Effector memory CD8-positive, alpha-beta T cell (primary cell): Measurements from ENCODE around the gene GRM3.

Source experiments
- ATAC-seq: fragments of 150-1000 bp; cut with Tn5 transposase; replicated peaks from 2 replicates; pipeline ENCODE4 v1.10.0; 2021; ENCODE audit warnings: mild to moderate bottlenecking, moderate library complexity
- DNase-seq, 3 experiments: peaks; one replicate each; pipeline ENCODE4 v3.0.0; 2021
- H3K27ac Mint-ChIP-seq, 2 donors: one replicate each; pipeline ENCODE4 v1.8.0; 2022; ENCODE audit warnings: mild to moderate bottlenecking in 2 of 2, mixed read lengths in 2 of 2, moderate library complexity in 2 of 2
- H3K27me3 Mint-ChIP-seq, 2 donors: one replicate each; pipeline ENCODE4 v1.8.0; 2022; ENCODE audit warnings: mixed read lengths in 2 of 2
- H3K36me3 Mint-ChIP-seq: one replicate; pipeline ENCODE4 v1.8.0; 2022; ENCODE audit warnings: mild to moderate bottlenecking, moderate library complexity, mixed read lengths; ENCODE audit not compliant: insufficient read depth
- H3K4me1 Mint-ChIP-seq, 2 donors: one replicate each; pipeline ENCODE4 v1.8.0; 2022; ENCODE audit warnings: low read depth in 2 of 2, mixed read lengths in 2 of 2
- H3K4me3 Mint-ChIP-seq, 2 donors: one replicate each; pipeline ENCODE4 v1.8.0; 2022; ENCODE audit warnings: mild to moderate bottlenecking in 2 of 2, mixed read lengths in 2 of 2, moderate library complexity in 2 of 2
- H3K9me3 Mint-ChIP-seq, 2 donors: one replicate each; pipeline ENCODE4 v1.8.0; 2022; ENCODE audit warnings: mixed read lengths in 2 of 2

The GRM3 gene

DNA sequence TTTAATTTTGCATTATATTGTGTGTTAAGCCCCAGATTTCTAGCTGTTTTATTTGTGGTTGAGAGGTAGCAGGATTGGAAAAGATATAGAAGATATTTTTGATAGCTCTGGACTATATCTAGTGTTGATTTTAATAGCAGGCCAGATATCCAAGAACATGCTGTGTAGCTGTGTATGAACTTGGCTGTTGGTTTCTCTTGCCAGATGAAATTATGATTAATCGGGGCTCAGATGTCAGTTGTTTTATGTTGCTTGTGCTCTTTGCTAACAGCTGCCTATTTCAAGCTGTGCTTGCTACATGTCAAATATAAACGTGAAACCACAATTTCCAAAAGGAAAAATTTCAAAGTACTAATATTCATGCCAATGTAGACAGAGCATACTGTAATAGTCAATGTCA lies 141.1 kb downstream of the GRM3 start:
- Mint-ChIP-seq H3K36me3 (no peaks in the 10 kb centered on the region), H3K4me3 (no peak overlapping the region), H3K9me3 (peaks cover 0 to 1% of the 10 kb centered on the region in 2 donors), H3K4me1 (no peaks in the 10 kb centered on the region), H3K27ac (no peak overlapping the region), H3K27me3 (no peaks in the 10 kb centered on the region)
- DNase-seq (no peak), ATAC-seq (no peak)

DNA sequence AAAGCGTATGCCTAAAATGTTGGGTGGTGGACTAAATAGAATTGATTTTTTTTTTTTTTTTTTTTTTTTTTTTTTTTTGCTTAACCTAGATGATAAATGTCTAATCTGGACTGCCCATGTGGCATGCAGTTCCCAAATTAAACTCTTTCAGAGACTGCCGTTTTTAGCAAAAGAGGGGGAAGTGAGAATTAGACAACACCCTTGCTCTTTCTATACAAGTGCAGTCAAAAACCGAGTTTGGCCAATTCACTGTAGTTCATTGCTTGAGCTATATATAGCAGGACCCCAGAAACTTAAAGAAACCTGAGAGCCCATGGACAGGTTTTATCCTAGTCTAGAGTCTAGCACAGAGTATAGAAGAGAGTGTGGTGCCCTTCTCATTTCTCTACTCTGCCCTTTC lies 141.9 kb downstream of the GRM3 start:
- peaks cover 0 to 5% of the 10 kb centered on the region in 2 donors for H3K9me3 Mint-ChIP-seq
- ATAC-seq (no peak), DNase-seq (no peak)
- no peaks in the 10 kb centered on the region for H3K27me3 Mint-ChIP-seq
- no peaks in the 10 kb centered on the region for H3K36me3 Mint-ChIP-seq
- no peak overlapping the region for H3K27ac Mint-ChIP-seq
- no peak overlapping the region for H3K4me3 Mint-ChIP-seq
- no peaks in the 10 kb centered on the region for H3K4me1 Mint-ChIP-seq

DNA sequence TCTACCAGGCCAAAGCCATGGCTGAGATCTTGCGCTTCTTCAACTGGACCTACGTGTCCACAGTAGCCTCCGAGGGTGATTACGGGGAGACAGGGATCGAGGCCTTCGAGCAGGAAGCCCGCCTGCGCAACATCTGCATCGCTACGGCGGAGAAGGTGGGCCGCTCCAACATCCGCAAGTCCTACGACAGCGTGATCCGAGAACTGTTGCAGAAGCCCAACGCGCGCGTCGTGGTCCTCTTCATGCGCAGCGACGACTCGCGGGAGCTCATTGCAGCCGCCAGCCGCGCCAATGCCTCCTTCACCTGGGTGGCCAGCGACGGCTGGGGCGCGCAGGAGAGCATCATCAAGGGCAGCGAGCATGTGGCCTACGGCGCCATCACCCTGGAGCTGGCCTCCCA lies 142.7 kb downstream of the GRM3 start:
- Mint-ChIP-seq H3K27me3 (no peaks in the 10 kb centered on the region), H3K36me3 (no peaks in the 10 kb centered on the region), H3K4me1 (no peaks in the 10 kb centered on the region), H3K4me3 (no peak overlapping the region), H3K27ac (no peak overlapping the region), H3K9me3 (peaks cover 0 to 5% of the 10 kb centered on the region in 2 donors)
- DNase-seq (no peak), ATAC-seq (no peak)

DNA sequence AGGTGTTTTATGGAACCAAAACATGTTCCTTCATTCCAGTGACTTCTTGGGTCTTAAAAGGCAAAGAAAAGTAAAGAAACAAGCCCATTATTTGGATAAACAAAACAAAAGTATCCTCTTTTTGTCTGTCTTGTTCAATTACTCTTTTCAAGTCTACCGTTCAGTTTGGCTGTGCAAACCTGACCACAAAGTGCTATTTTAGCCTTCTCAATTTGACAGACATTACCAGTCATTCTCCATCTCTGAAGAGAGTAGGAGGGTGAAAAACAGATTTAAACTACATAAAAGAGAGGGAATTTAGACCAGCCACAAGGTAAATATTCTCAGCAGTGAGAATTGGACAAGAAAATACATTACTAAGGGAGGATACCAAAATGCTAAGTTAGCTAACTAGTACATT lies 145.2 kb downstream of the GRM3 start:
- H3K4me1 Mint-ChIP-seq = no peaks in the 10 kb centered on the region
- no peaks in the 10 kb centered on the region for H3K27me3 Mint-ChIP-seq
- no peak for DNase-seq
- H3K36me3 Mint-ChIP-seq = no peaks in the 10 kb centered on the region
- H3K9me3 Mint-ChIP-seq = peaks cover 0 to 5% of the 10 kb centered on the region in 2 donors
- no peak overlapping the region for H3K4me3 Mint-ChIP-seq
- no peak for ATAC-seq
- no peak overlapping the region for H3K27ac Mint-ChIP-seq

DNA sequence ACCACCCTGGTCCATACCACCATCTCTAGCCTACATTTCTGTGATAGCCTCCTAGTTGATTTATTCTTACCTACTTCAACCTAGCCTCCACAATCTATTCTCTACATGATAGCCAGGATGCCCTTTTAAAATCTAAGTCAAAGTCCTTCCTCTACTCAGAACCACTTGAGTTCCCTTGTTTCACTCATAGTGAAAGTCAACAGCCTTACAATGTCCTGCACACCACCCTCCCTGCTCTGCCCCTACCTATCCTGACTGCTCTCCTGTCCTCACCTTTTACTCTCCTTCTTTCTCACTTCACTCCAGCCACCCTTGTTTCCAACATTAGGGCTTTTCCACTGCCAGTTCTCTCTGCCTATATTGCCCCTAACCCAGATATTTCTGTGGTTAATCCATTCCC lies 146.7 kb downstream of the GRM3 start:
- Mint-ChIP-seq H3K27me3 (no peaks in the 10 kb centered on the region), H3K4me3 (no peak overlapping the region), H3K4me1 (no peaks in the 10 kb centered on the region), H3K9me3 (peaks cover 0 to 5% of the 10 kb centered on the region in 2 donors), H3K27ac (no peak overlapping the region), H3K36me3 (no peaks in the 10 kb centered on the region)
- ATAC-seq (no peak), DNase-seq (no peak)

DNA sequence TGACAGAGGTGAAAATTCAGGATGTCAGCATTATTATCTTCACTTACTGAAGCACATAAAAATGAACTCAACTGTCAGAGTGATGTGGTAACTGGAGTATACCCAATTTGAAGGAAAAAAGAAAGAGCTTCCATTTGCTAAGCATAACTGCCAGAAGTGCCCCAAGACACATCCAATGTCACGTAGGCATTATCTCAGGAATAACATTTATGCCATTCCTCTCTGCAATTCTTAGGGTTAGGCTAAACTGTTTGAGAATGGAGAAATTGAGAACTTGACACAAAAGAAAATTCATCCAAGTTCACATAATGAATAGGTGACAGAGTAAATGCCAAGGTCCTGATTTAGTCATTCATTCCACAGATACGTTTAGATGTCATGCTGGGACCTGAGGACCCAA lies 148.6 kb downstream of the GRM3 start:
- Mint-ChIP-seq H3K4me3 (no peak overlapping the region), H3K36me3 (no peaks in the 10 kb centered on the region), H3K4me1 (no peaks in the 10 kb centered on the region), H3K27ac (no peak overlapping the region), H3K9me3 (peaks cover 3 to 8% of the 10 kb centered on the region in 2 donors), H3K27me3 (no peaks in the 10 kb centered on the region)
- ATAC-seq = no peak
- DNase-seq = no peak

DNA sequence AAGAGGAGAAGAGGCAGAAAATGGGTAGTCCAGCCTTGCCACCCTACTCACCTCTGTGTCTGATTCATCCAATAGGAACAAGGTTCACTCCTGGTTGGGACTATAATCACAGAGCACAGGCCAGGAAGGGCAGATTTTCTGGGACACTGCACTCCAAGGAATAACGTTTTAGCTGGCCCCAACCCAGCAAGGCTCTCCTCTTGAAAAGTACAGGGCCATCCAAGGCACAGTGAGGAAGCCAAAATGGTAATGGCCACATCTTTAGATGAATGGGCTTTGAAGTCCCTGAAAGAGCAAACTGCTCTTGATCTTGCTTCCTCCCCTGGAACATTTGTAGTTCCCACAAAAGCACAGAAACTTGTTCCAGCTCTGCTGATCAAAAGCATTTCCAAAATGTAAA lies 149.4 kb downstream of the GRM3 start:
- ATAC-seq (no peak), DNase-seq (no peak)
- Mint-ChIP-seq H3K27ac (no peak overlapping the region), H3K4me1 (no peaks in the 10 kb centered on the region), H3K4me3 (no peak overlapping the region), H3K9me3 (peaks cover 3 to 10% of the 10 kb centered on the region in 2 donors), H3K36me3 (no peaks in the 10 kb centered on the region), H3K27me3 (no peaks in the 10 kb centered on the region)

DNA sequence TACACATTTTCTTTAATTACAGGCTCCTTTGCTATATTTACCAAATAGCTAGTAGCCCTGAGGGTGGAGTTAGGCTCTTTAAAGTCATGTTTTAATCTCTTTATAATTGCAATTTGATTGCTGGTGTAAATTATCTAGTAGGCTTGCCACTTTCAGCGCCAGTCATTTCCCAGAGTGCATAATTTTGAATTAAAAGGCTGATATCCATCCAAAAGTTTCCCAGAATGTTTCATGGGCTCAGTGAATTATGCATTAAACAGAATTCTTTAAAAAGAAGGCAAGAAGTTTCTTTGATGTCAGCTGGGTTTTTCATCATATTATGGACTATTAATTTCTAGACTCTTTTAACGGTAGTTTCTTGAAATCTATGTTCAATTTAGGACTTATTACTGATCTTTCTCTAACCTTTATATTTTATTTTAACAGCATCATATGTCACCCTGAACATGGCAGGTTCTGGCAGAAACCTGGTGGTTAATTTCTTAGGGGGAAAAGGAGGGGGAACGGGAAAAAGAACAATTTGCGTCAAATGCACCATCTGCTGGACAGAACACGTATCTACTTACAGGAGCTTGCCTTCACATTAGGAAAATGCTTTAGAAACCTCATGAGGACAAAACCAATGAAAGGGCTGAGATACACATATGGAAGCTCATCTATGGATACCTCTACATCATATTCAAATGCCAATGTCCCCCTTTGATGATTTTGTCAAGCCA lies 171.1 kb downstream of the GRM3 start:
- peaks cover 0 to 7% of the 10 kb centered on the region in 2 donors for H3K27me3 Mint-ChIP-seq
- ATAC-seq (no peak), DNase-seq (no peak)
- no peaks in the 10 kb centered on the region for H3K9me3 Mint-ChIP-seq
- H3K4me3 Mint-ChIP-seq = no peak overlapping the region
- no peak overlapping the region for H3K27ac Mint-ChIP-seq
- H3K36me3 Mint-ChIP-seq = no peaks in the 10 kb centered on the region
- no peaks in the 10 kb centered on the region for H3K4me1 Mint-ChIP-seq

DNA sequence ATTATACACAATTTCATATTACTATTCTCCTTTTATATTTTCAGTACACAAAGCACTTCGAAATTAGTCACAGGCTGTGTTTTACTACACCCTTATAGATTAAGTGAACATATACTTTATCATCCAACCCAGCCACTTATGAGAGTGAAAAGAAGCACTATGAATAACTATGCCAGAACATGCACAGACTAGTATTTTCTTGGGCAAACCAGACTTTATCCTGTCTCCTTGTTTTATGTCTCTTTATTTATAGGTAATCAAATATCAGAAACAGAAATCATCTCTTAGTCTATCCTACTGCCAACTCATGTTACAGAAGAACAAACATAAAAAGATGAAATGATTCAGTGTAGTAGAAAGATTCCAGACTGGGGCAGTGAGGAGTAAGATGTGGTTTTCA lies 171.8 kb downstream of the GRM3 start:
- no peaks in the 10 kb centered on the region for H3K4me1 Mint-ChIP-seq
- H3K9me3 Mint-ChIP-seq = no peaks in the 10 kb centered on the region
- no peaks in the 10 kb centered on the region for H3K36me3 Mint-ChIP-seq
- peaks cover 0 to 7% of the 10 kb centered on the region in 2 donors for H3K27me3 Mint-ChIP-seq
- no peak overlapping the region for H3K27ac Mint-ChIP-seq
- no peak overlapping the region for H3K4me3 Mint-ChIP-seq
- ATAC-seq (no peak), DNase-seq (no peak)

DNA sequence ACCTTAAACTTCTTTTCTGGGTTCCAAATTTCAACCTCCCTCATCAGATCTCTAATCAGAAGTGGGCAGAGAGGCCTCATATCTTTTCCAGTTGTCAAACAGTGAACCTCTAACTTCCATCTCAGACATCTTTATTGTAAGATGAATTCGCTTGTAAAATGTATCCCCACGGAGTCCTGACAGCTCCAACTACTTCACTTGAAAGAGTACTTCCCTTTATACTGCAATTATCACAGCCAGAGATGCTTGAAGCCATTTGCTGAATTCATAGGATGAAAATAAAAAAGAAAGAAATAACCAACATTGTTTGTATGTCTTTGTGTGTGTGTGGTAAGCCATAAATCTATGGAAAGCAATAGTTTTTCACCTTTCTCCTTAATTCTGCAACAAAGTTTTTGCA lies 175.2 kb downstream of the GRM3 start:
- no peaks in the 10 kb centered on the region for H3K4me1 Mint-ChIP-seq
- no peak overlapping the region for H3K27ac Mint-ChIP-seq
- peaks cover 0 to 7% of the 10 kb centered on the region in 2 donors for H3K27me3 Mint-ChIP-seq
- no peak for ATAC-seq
- no peaks in the 10 kb centered on the region for H3K36me3 Mint-ChIP-seq
- H3K9me3 Mint-ChIP-seq = no peaks in the 10 kb centered on the region
- no peak for DNase-seq
- no peak overlapping the region for H3K4me3 Mint-ChIP-seq

DNA sequence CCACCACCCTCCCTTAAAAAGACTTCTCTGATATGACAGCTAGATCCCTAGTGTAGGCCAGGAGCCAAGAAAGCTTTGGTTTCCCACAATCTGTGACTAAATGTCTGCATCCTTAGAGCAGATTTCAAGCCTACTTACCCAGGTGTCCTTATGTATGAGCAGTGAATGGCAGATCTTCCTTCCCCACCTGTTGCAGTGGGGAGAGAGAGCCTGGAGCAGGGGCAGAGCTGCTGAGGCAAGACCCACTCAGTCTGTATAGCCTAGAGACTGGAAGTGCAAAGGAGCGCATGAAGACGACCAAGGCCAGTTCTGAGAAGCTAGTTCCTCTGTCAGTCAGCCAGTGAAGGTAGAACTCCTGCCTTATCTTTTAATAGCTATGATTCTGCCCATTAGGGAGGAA lies 180.1 kb downstream of the GRM3 start:
- DNase-seq = no peak
- H3K4me1 Mint-ChIP-seq = no peaks in the 10 kb centered on the region
- H3K36me3 Mint-ChIP-seq = no peaks in the 10 kb centered on the region
- no peak for ATAC-seq
- no peaks in the 10 kb centered on the region for H3K9me3 Mint-ChIP-seq
- H3K27me3 Mint-ChIP-seq = peaks cover 0 to 5% of the 10 kb centered on the region in 2 donors
- H3K4me3 Mint-ChIP-seq = no peak overlapping the region
- no peak overlapping the region for H3K27ac Mint-ChIP-seq

DNA sequence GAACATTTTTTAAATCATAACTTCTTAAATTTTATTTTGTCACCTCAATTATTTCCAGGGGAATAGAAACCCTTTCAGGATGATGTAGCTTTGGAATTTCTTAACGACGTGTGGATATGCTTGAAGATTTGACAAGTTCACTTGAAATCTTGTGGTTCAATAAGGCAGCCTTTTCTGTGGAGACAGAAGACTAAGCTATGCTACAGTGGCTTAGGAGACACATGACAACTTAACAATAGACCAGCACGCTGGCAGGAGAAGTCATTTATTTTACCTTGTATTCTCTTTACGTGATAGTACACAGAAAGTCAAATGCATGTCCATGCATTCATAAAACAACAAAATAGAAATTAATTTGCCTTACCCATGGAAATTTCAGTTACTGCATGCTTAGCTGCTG lies 181.6 kb downstream of the GRM3 start:
- Mint-ChIP-seq H3K9me3 (no peaks in the 10 kb centered on the region), H3K4me3 (no peak overlapping the region), H3K36me3 (no peaks in the 10 kb centered on the region), H3K27me3 (peaks cover 0 to 5% of the 10 kb centered on the region in 2 donors), H3K27ac (no peak overlapping the region), H3K4me1 (no peaks in the 10 kb centered on the region)
- ATAC-seq = no peak
- no peak for DNase-seq

DNA sequence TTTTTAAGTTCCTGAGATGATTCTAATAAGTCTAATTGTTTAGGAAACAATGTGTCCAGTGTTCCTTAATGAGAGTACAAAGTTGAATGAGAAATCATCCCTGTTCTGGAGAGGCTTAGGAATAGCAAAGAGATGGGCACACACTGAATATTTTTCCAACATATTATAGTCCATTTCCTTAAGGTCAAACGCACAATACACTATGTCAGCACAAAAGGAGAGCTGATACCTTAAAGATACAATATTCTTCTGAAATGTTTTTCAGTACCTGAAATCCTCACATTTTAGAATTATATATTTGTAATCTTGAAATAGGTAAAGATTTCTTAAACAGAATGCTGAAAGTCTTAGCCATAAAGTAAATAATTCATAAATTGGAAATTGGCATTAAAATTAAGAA lies 183.2 kb downstream of the GRM3 start:
- DNase-seq (no peak), ATAC-seq (no peak)
- H3K4me3 Mint-ChIP-seq = no peak overlapping the region
- H3K27me3 Mint-ChIP-seq = peaks cover 0 to 5% of the 10 kb centered on the region in 2 donors
- H3K4me1 Mint-ChIP-seq = no peaks in the 10 kb centered on the region
- no peaks in the 10 kb centered on the region for H3K36me3 Mint-ChIP-seq
- H3K9me3 Mint-ChIP-seq = no peaks in the 10 kb centered on the region
- H3K27ac Mint-ChIP-seq = no peak overlapping the region

DNA sequence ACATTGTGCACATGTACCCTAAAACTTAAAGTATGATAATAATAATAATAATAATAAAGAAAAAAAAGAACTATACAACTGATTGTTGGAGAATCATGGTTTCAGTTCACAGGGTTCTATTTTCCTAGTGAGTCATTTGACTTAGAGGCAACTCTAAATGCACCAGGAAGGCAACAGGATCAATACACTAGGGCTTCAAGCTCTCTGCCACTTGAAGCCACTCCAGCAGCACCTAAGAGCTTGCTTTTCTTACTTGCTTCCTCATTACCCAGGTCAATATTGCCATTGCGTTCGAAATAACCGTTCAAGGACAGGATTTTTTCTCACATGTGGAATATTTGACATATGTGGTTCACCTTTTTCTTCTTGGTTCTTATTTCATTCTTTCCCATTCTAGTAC lies 189.7 kb downstream of the GRM3 start:
- Mint-ChIP-seq H3K4me1 (no peaks in the 10 kb centered on the region), H3K9me3 (no peaks in the 10 kb centered on the region), H3K27me3 (no peaks in the 10 kb centered on the region), H3K27ac (no peak overlapping the region), H3K36me3 (no peaks in the 10 kb centered on the region), H3K4me3 (no peak overlapping the region)
- no peak for DNase-seq
- ATAC-seq = no peak

DNA sequence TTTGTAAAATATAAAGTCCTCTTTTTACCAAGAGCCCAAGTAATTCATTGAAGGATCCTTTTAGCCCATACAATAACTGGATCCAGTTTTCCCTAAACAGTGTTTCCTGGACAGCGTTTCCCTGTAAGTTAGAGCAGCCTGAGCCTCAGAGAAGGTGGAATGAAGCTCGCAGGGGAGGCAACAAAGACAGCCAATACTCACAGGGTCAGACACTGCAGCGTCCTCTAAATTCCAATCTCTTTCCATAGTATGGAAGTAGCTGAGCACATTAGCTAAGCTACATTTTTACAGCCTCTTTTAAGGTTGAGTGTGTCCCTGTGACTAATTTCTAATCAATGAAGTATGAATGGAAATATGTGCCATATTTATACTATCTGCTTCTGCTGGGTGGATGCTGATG lies 193.5 kb downstream of the GRM3 start:
- no peaks in the 10 kb centered on the region for H3K36me3 Mint-ChIP-seq
- DNase-seq = no peak
- no peaks in the 10 kb centered on the region for H3K4me1 Mint-ChIP-seq
- H3K4me3 Mint-ChIP-seq = no peak overlapping the region
- ATAC-seq = no peak
- no peaks in the 10 kb centered on the region for H3K27me3 Mint-ChIP-seq
- H3K9me3 Mint-ChIP-seq = no peaks in the 10 kb centered on the region
- no peak overlapping the region for H3K27ac Mint-ChIP-seq
